Hematopoietic multipotent progenitor cell (in vitro differentiated cells): ENCODE results near the gene SLC24A3. TPM values are rescaled to one million over a fixed set of nuclear protein-coding genes. Genes with fewer than 3 reads are reported as not detected.
A peak's percentile ranks its signal among the peaks of the same experiment; 100 is the strongest.
"Not testable (repeated sequence)": the region's sequence is repeated elsewhere in the genome, so short reads cannot be mapped to it uniquely, and the experiment has no call there.

Experiments
- DNase-seq, 3 donors: peaks; one replicate each; pipeline ENCODE4 v3.0.0-alpha.2; 2011 to 2015; ENCODE audit warnings: low read depth in 2 of 3, low spot score in 2 of 3
- total RNA-seq: library from RNA; depleted of rRNA; stranded (reverse); fragments of >200 nt; gene quantifications from one replicate; pipeline ENCODE4 v1.2.3, GENCODE V29; 2012

The SLC24A3 gene
- total RNA-seq, 1 donor, result 1.9 TPM

GRCh38 chr20:19653327-19653726 lies 440.9 kb downstream of the SLC24A3 start:
- no peak for DNase-seq

- DNase-seq, result no peak
These were observed 442.5 kb downstream of the SLC24A3 start for GRCh38 chr20:19654921-19655320.

- peak in 2 of 3 donors; percentile 69 to 88 for DNase-seq
These were observed 445.7 kb downstream of the SLC24A3 start for GRCh38 chr20:19658137-19658536.

- no peak for DNase-seq
These were observed 447.0 kb downstream of the SLC24A3 start for GRCh38 chr20:19659448-19659847.

- no peak for DNase-seq
These were observed 448.5 kb downstream of the SLC24A3 start for GRCh38 chr20:19660808-19661378.

- peak; percentile 10 to 84 (median 50) for DNase-seq
These were observed 449.5 kb downstream of the SLC24A3 start for GRCh38 chr20:19661717-19662636.

- no peak for DNase-seq
These were observed 450.2 kb downstream of the SLC24A3 start for GRCh38 chr20:19662637-19662995.

- no peak for DNase-seq
These were observed 456.0 kb downstream of the SLC24A3 start for GRCh38 chr20:19668418-19668817.

- no peak for DNase-seq
These were observed 458.4 kb downstream of the SLC24A3 start for GRCh38 chr20:19670829-19671228.

GRCh38 chr20:19671374-19671773 lies 458.9 kb downstream of the SLC24A3 start:
- no peak for DNase-seq

GRCh38 chr20:19672498-19672897 lies 460.1 kb downstream of the SLC24A3 start:
- DNase-seq, result no peak

- no peak for DNase-seq
These were observed 461.1 kb downstream of the SLC24A3 start for GRCh38 chr20:19673575-19673974.

- no peak for DNase-seq
These were observed 463.8 kb downstream of the SLC24A3 start for GRCh38 chr20:19676202-19676601.

GRCh38 chr20:19677336-19677735 lies 464.9 kb downstream of the SLC24A3 start:
- DNase-seq, result no peak

GRCh38 chr20:19678591-19678990 lies 466.1 kb downstream of the SLC24A3 start:
- DNase-seq, result not testable (repeated sequence)

- no peak for DNase-seq
These were observed 467.6 kb downstream of the SLC24A3 start for GRCh38 chr20:19679900-19680495.

GRCh38 chr20:19682249-19682648 lies 469.8 kb downstream of the SLC24A3 start:
- no peak for DNase-seq

GRCh38 chr20:19683188-19683587 lies 470.7 kb downstream of the SLC24A3 start:
- DNase-seq, result no peak

GRCh38 chr20:19683822-19684221 lies 471.4 kb downstream of the SLC24A3 start:
- no peak for DNase-seq

GRCh38 chr20:19688031-19688806 lies 475.8 kb downstream of the SLC24A3 start:
- peak in 2 of 3 donors; percentile 12 to 20 for DNase-seq

GRCh38 chr20:19690462-19690861 lies 478.0 kb downstream of the SLC24A3 start:
- DNase-seq, result no peak
